Neutrophil (primary cell): ENCODE data around the gene PADI2.
"Not testable (repeated sequence)": the region's sequence is repeated elsewhere in the genome, so short reads cannot be mapped to it uniquely, and the experiment has no call there.

Source experiments
- H3K27ac ChIP-seq: fragments of 200-600 bp; sonication (generic); 2 replicates; pipeline ENCODE4 v1.5.1; 2016; ENCODE audit warnings: mild to moderate bottlenecking, moderate library complexity
- H3K27me3 ChIP-seq: fragments of 200-600 bp; sonication (generic); 2 replicates; pipeline ENCODE4 v1.6.0; 2016; ENCODE audit warnings: mild to moderate bottlenecking
- H3K36me3 ChIP-seq: fragments of 200-600 bp; sonication (generic); 2 replicates; pipeline ENCODE4 v1.5.1; 2017
- H3K4me1 ChIP-seq, 2 experiments: fragments of 200-600 bp in 1 of 2; sonication (generic) in 1 of 2; 1 replicate in 1 of 2; 2 replicates in 1 of 2; pipeline versions ENCODE4 v1.5.1 to v1.6.1; 2013 to 2016; ENCODE audit warnings: low read depth in 1 of 2, low read length in 1 of 2, mild to moderate bottlenecking in 1 of 2, moderate library complexity in 1 of 2; ENCODE audit not compliant: control insufficient read depth in 1 of 2, insufficient read depth in 1 of 2
- H3K4me3 ChIP-seq, 2 experiments: fragments of 200-600 bp in 1 of 2; sonication (generic) in 1 of 2; 1 replicate in 1 of 2; 2 replicates in 1 of 2; pipeline ENCODE4 v1.5.1; 2013 to 2016; ENCODE audit warnings: low read depth in 1 of 2, low read length in 1 of 2, mild to moderate bottlenecking in 1 of 2, moderate library complexity in 1 of 2
- H3K9me3 ChIP-seq: fragments of 200-600 bp; sonication (generic); 2 replicates; pipeline ENCODE4 v1.5.1; 2016
- CTCF ChIP-seq: fragments of 200-600 bp; sonication (generic); IDR thresholded peaks from 2 replicates; pipeline ENCODE4 v1.5.1; 2016; ENCODE audit warnings: antibody characterized with exemption

The PADI2 gene

DNA sequence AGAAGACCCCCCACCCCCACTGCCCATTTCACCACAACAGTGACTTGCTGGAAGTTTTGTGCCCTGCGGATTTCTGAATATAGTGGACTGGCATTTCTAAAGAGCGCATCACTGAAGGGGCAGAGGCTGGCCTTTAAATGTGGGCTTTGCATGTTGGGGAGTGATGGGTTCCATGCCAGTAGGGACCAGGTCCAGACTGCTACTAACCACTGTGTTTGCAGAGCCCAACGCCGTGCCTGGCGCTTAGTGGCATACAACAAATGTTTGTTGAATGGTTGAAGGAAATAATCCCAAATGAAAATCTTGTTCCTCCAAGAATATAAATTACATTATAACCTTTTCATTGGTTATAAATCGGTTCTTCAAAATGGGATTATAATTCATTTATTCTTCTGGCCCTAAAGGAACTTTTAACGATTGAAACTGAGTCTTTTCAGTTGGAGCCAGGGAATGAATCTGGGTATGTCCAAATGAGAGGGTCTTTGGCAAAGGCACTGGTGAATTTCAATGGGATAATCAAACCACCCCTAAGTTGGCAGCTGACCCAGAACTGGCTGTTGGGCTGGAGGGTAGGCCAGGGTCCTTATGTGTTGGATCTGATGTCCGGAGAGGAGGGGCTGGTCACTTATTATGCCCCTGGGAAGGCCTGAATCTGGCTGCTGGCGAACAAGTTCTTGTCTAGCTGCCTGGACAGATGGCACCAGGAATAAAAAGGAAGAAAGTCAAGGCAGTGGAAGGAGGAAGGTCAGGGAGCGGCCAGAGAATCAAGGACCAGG, 51.6 kb downstream of the PADI2 start:
- Histone ChIP-seq H3K9me3 (no peaks in the 10 kb centered on the region), H3K4me1 (peaks cover 67 to 69% of the 10 kb centered on the region in 2 experiments), H3K27ac (peak overlapping the region; percentile 95), H3K27me3 (no peaks in the 10 kb centered on the region), H3K4me3 (peak overlapping the region; percentile 42 to 49), H3K36me3 (peaks cover 50% of the 10 kb centered on the region)
- TF ChIP-seq CTCF = no peak

DNA sequence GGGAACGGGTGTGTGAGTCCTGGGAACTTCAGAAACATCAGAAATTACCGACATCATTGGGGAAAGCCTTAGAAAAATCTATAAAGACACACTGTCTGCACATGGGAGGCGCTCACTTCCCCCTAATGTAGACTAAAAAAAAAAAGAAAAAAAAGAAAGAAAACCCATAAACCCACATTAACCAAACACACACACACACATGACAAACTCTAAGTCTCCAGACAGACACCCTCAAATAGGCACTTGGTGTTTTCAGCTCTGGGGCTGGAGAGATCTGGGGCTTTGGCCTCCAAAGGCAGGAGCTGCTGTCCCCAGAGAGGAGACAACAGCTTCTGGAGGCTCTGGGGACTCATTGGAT, 52.2 kb downstream of the PADI2 start:
- Histone ChIP-seq H3K36me3 (peaks cover 44% of the 10 kb centered on the region), H3K4me1 (peaks cover 73 to 75% of the 10 kb centered on the region in 2 experiments)
- no peak for TF ChIP-seq CTCF

DNA sequence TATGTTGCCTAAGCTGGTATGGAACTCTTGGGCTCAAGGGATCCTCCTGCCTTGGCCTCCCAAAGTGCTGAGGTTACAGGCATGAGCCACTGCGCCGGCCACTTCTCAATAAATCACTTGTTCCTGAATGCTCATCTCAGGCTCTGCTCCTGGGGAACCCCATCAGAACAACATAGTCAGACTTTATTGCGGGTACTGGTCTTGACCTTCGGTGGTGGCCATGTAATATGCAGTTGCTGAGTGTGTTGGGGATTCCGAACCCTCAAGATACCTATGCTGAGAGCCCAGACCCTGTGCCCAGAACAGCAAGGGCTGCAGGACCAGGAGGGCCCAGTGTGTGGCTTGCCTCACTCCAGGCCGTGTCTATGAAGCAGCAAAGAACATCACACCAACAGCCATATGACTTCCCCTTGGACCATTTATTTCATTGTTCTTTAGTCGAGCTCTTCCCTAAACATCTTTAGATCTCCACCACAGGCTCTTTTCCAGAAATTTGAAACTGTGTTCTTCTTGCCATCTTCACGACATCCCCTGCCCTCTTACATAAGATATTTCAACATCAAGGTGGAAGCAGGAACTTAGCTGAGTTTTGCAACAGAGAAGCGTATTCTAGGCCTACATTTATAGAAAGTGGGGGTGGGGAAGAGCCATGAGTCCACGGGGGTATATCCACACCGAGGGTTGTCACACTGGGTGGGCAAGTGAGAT, 52.7 kb downstream of the PADI2 start:
- Histone ChIP-seq H3K4me3 (peak overlapping the region; percentile 42 to 49), H3K36me3 (peaks cover 39% of the 10 kb centered on the region), H3K27ac (peak overlapping the region; percentile 95), H3K4me1 (peaks cover 78 to 81% of the 10 kb centered on the region in 2 experiments), H3K9me3 (no peaks in the 10 kb centered on the region), H3K27me3 (no peaks in the 10 kb centered on the region)
- TF ChIP-seq CTCF = peak; percentile 34

More for the DNA sequence above, 52.2 kb downstream of the PADI2 start:
- Histone ChIP-seq H3K9me3 (no peaks in the 10 kb centered on the region), H3K27me3 (no peaks in the 10 kb centered on the region), H3K4me3 (peak overlapping the region; percentile 42 to 49), H3K27ac (peak overlapping the region; percentile 95)

DNA sequence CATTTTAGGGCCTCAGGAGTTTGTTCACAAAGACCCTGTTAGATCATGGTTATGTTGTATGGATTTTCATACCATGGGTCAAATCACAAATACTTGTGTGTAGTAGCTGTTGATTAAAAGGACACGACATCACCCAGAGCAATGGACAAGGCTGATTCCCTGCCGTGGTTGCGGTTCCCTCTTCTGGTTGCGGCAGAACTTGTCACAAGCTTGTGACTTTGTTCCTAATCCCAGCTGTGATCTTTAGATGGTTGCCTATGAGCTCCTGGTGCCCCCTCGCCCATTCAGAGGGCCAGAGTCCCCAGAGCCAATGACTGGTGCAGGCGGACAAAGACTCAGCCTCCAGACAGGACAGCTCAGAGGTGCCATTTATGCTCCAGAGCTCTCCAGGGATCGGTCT, 53.6 kb downstream of the PADI2 start:
- no peaks in the 10 kb centered on the region for H3K27me3 ChIP-seq
- no peaks in the 10 kb centered on the region for H3K9me3 ChIP-seq
- no peak for TF ChIP-seq CTCF
- peak overlapping the region; percentile 42 to 49 for H3K4me3 ChIP-seq
- peaks cover 87 to 89% of the 10 kb centered on the region in 2 experiments for H3K4me1 ChIP-seq
- H3K36me3 ChIP-seq = peaks cover 30% of the 10 kb centered on the region
- peak overlapping the region; percentile 95 for H3K27ac ChIP-seq

DNA sequence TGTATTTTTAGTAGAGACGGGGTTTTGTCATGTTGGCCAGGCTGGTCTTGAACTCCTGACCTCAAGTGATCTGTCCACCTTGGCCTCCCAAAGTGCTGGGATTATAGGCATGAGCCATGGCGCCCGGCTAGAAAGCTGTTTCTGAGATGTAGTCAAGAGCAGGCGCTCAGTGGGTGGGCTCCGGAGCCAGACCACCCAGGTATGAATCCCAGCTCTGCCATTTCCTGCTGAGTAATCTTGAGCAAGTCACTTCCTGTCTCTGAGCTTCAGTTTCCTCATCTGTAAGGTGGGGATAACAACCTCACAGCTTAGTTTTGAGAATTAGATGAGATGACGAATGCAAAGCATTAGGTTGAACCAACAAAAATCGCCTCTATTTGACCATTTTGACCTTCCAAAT, 56.5 kb downstream of the PADI2 start:
- Histone ChIP-seq H3K27ac (peak overlapping the region; percentile 95), H3K4me1 (peaks cover 85 to 87% of the 10 kb centered on the region in 2 experiments), H3K4me3 (peak overlapping the region in 1 of 2 experiments; percentile 22)
- H3K27me3 ChIP-seq, H3K9me3 ChIP-seq, H3K36me3 ChIP-seq: not testable (repeated sequence)

- TF ChIP-seq CTCF = no peak
- H3K27ac ChIP-seq = peak overlapping the region; percentile 95
These were observed 57.4 kb downstream of the PADI2 start for GRCh38 chr1:17061892-17062291.

More at GRCh38 chr1:17061892-17062291, 57.4 kb downstream of the PADI2 start:
- peak overlapping the region in 1 of 2 experiments; percentile 54 for H3K4me3 ChIP-seq
- peaks cover 77 to 78% of the 10 kb centered on the region in 2 experiments for H3K4me1 ChIP-seq
- no peaks in the 10 kb centered on the region for H3K36me3 ChIP-seq
- H3K9me3 ChIP-seq = no peaks in the 10 kb centered on the region
- no peaks in the 10 kb centered on the region for H3K27me3 ChIP-seq
